Smooth muscle cell (in vitro differentiated cells): ENCODE measurements around the gene NSD1. TPM values are rescaled to one million over a fixed set of nuclear protein-coding genes. Genes with fewer than 3 reads are reported as not detected.

ENCODE experiments used
- DNase-seq: peaks from one replicate; lab custom pipeline; 2025; ENCODE audit not compliant: unreplicated experiment; lab: John Stamatoyannopoulos, UW
- H2AFZ ChIP-seq: fragments of 200-600 bp; sonication (generic); 2 replicates; pipeline ENCODE4 v1.6.0; 2016; ENCODE audit warnings: antibody characterized with exemption, low read depth, mild to moderate bottlenecking
- H3F3A ChIP-seq: fragments of 200-600 bp; sonication (generic); 2 replicates; pipeline ENCODE4 v1.6.0; 2017; ENCODE audit warnings: antibody characterized with exemption, low read depth
- H3K27ac ChIP-seq: fragments of 200-600 bp; sonication (generic); 2 replicates; pipeline ENCODE4 v1.5.1; 2016; ENCODE audit warnings: low read depth, mild to moderate bottlenecking
- H3K27me3 ChIP-seq: fragments of 200-600 bp; sonication (generic); 2 replicates; pipeline ENCODE4 v1.6.1; 2016; ENCODE audit warnings: low read depth, mild to moderate bottlenecking
- H3K36me3 ChIP-seq: fragments of 200-600 bp; sonication (generic); 2 replicates; pipeline ENCODE4 v1.5.1; 2016; ENCODE audit warnings: low read depth
- H3K4me1 ChIP-seq: fragments of 200-600 bp; sonication (generic); 2 replicates; pipeline ENCODE4 v1.5.1; 2016; ENCODE audit warnings: low read depth
- H3K4me2 ChIP-seq: fragments of 200-600 bp; sonication (generic); 2 replicates; pipeline ENCODE4 v1.6.0; 2016; ENCODE audit warnings: mild to moderate bottlenecking
- H3K4me3 ChIP-seq: fragments of 200-600 bp; sonication (generic); 2 replicates; pipeline ENCODE4 v1.5.1; 2016; ENCODE audit warnings: mild to moderate bottlenecking
- H3K79me2 ChIP-seq: fragments of 200-600 bp; sonication (generic); 2 replicates; pipeline ENCODE4 v1.6.0; 2016; ENCODE audit warnings: low read depth, mild to moderate bottlenecking
- H3K9ac ChIP-seq: fragments of 200-600 bp; sonication (generic); 2 replicates; pipeline ENCODE4 v1.6.0; 2016; ENCODE audit warnings: low read depth
- H3K9me3 ChIP-seq: fragments of 200-600 bp; sonication (generic); replicated peaks from 2 replicates; pipeline ENCODE4 v1.5.1; 2016; ENCODE audit warnings: low read depth
- H4K20me1 ChIP-seq: fragments of 200-600 bp; sonication (generic); 2 replicates; pipeline ENCODE4 v1.6.0; 2016; ENCODE audit warnings: low read depth
- CTCF ChIP-seq: fragments of 200-600 bp; sonication (generic); IDR thresholded peaks from 2 replicates; pipeline ENCODE4 v1.5.1; 2017; ENCODE audit warnings: borderline replicate concordance, mild to moderate bottlenecking, antibody characterized with exemption; ENCODE audit not compliant: insufficient read depth, poor library complexity, severe bottlenecking
- WGBS: methylation state at CpG from one replicate; pipeline ENCODE4 v1.1.7; 2016; ENCODE audit warnings: low lambda C conversion rate; 5-methylcytosine and 5-hydroxymethylcytosine counted together
- polyA plus RNA-seq: library from polyadenylated mRNA; unstranded; fragments of >200 nt; fragmentation: Nextera tagmentation; extraction: Ambion mirVana; gene quantifications from 2 replicates; pipeline ENCODE4 v1.2.1, GENCODE V29; 2016
- total RNA-seq: library from RNA; depleted of rRNA; stranded (reverse); fragments of >200 nt; gene quantifications from 2 replicates; pipeline ENCODE4 v1.2.3, GENCODE V29; 2014

The NSD1 gene
- total and polyA plus RNA-seq, 2 experiments from 2014 or later = 22.6 to 38.2 TPM

GRCh38 chr5:177300951-177301350 lies 167.4 kb downstream of the NSD1 start:
- Histone ChIP-seq H3K9me3 (no peaks in the 10 kb centered on the region), H3K36me3 (no peaks in the 10 kb centered on the region), H3K4me1 (peaks cover 12% of the 10 kb centered on the region), H4K20me1 (peaks cover 29% of the 10 kb centered on the region), H3K27ac (peak overlapping the region; percentile 96), H3K4me2 (peak overlapping the region; percentile 16), H3K9ac (peak overlapping the region; percentile 97), H3K27me3 (no peaks in the 10 kb centered on the region), H3F3A (peaks cover 36% of the 10 kb centered on the region), H3K79me2 (peaks cover 30% of the 10 kb centered on the region), H2AFZ (no peak overlapping the region), H3K4me3 (no peak overlapping the region)
- no peak for DNase-seq
- no peak for TF ChIP-seq CTCF
- WGBS = 79% methylated on average over 2 of the region's 2 CpGs

- Histone ChIP-seq H3K4me2 (peak overlapping the region; percentile 100), H2AFZ (no peak overlapping the region), H3F3A (peaks cover 36% of the 10 kb centered on the region), H4K20me1 (peaks cover 29% of the 10 kb centered on the region), H3K4me3 (peak overlapping the region; percentile 100), H3K9me3 (no peaks in the 10 kb centered on the region), H3K4me1 (peaks cover 12% of the 10 kb centered on the region), H3K27me3 (no peaks in the 10 kb centered on the region), H3K79me2 (peaks cover 30% of the 10 kb centered on the region), H3K9ac (peak overlapping the region; percentile 97), H3K27ac (peak overlapping the region; percentile 96), H3K36me3 (no peaks in the 10 kb centered on the region)
- no peak for DNase-seq
- WGBS = 72% methylated on average over 7 of the region's 7 CpGs
- no peak for TF ChIP-seq CTCF
Measured at GRCh38 chr5:177301503-177302165, 168.1 kb downstream of the NSD1 start.

GRCh38 chr5:177302354-177303110 lies 169.0 kb downstream of the NSD1 start:
- Histone ChIP-seq H4K20me1 (peaks cover 21% of the 10 kb centered on the region), H3K79me2 (peaks cover 30% of the 10 kb centered on the region)
- 41% methylated on average over 24 of the region's 24 CpGs for WGBS

More at GRCh38 chr5:177302354-177303110, 169.0 kb downstream of the NSD1 start:
- no peak for DNase-seq
- no peaks in the 10 kb centered on the region for H3K9me3 ChIP-seq
- H3F3A ChIP-seq = peaks cover 35% of the 10 kb centered on the region
- H3K9ac ChIP-seq = peak overlapping the region; percentile 97
- no peak overlapping the region for H2AFZ ChIP-seq
- no peaks in the 10 kb centered on the region for H3K36me3 ChIP-seq
- peak overlapping the region; percentile 96 for H3K27ac ChIP-seq
- H3K4me2 ChIP-seq = peak overlapping the region; percentile 100
- H3K27me3 ChIP-seq = no peaks in the 10 kb centered on the region
- TF ChIP-seq CTCF = no peak
- H3K4me3 ChIP-seq = peak overlapping the region; percentile 100
- peaks cover 12% of the 10 kb centered on the region for H3K4me1 ChIP-seq
